Fibroblast of villous mesenchyme (primary cell): ENCODE results near the gene OCSTAMP. TPM values are rescaled to one million over a fixed set of nuclear protein-coding genes. Genes with fewer than 3 reads are reported as not detected.

Experiments
- DNase-seq: peaks from one replicate; pipeline ENCODE4 v3.0.0-alpha.2; 2010; ENCODE audit warnings: low read depth
- H3K4me3 ChIP-seq: 2 replicates; pipeline ENCODE4 v1.5.1; 2011; ENCODE audit warnings: low read depth, mild to moderate bottlenecking, low read length
- CTCF ChIP-seq: IDR thresholded peaks from 2 replicates; pipeline ENCODE4 v1.5.1; 2012; ENCODE audit warnings: low read depth, mild to moderate bottlenecking, low read length; ENCODE audit not compliant: insufficient read depth
- total RNA-seq: library from RNA; depleted of rRNA; stranded (reverse); fragments of >200 nt; gene quantifications from 2 replicates; pipeline ENCODE4 v1.2.3, GENCODE V29; 2012

Gene OCSTAMP
- total RNA-seq, 1 donor: not detected

GRCh38 chr20:46548688-46549087 lies 1.8 kb downstream of the OCSTAMP start:
- H3K4me3 ChIP-seq: no peak overlapping the region
- TF ChIP-seq CTCF: no peak
- no peak for DNase-seq

- DNase-seq: no peak
- no peak overlapping the region for H3K4me3 ChIP-seq
- no peak for TF ChIP-seq CTCF
Observed at GRCh38 chr20:46547995-46548394, 2.5 kb downstream of the OCSTAMP start.

- DNase-seq: no peak
- no peak for TF ChIP-seq CTCF
- no peak overlapping the region for H3K4me3 ChIP-seq
Observed at GRCh38 chr20:46546936-46547335, 3.5 kb downstream of the OCSTAMP start.

- no peak for TF ChIP-seq CTCF
- no peak for DNase-seq
- no peak overlapping the region for H3K4me3 ChIP-seq
Observed at GRCh38 chr20:46546298-46546697, 4.2 kb downstream of the OCSTAMP start.

- no peak overlapping the region for H3K4me3 ChIP-seq
- DNase-seq: no peak
- no peak for TF ChIP-seq CTCF
Observed at GRCh38 chr20:46545827-46546138, 4.7 kb downstream of the OCSTAMP start.

GRCh38 chr20:46545077-46545826 lies 5.2 kb downstream of the OCSTAMP start:
- TF ChIP-seq CTCF: no peak
- H3K4me3 ChIP-seq: no peak overlapping the region
- DNase-seq: no peak

GRCh38 chr20:46544576-46544975 lies 5.9 kb downstream of the OCSTAMP start:
- TF ChIP-seq CTCF: no peak
- no peak for DNase-seq

More at GRCh38 chr20:46544576-46544975, 5.9 kb downstream of the OCSTAMP start:
- no peak overlapping the region for H3K4me3 ChIP-seq
